ENCODE data around the gene AKT2. TPM values are rescaled to one million over a fixed set of nuclear protein-coding genes. Genes with fewer than 3 reads are reported as not detected.

The AKT2 gene
- total and polyA plus RNA-seq, 12 donors = 49.2 to 195 (median 113) TPM

- Histone ChIP-seq H3K4me1 (replicated peaks in 1 of 2) (peaks cover 24 to 26% of the 10 kb centered on the region in 2 donors), H3K4me3 (no peak overlapping the region), H3K27ac (peak overlapping the region in 1 of 5 donors; percentile 67), H3K36me3 (replicated peaks in 1 of 2) (peaks cover 0 to 27% of the 10 kb centered on the region in 2 donors), H3K27me3 (no peaks in the 10 kb centered on the region), H3K9me3 (replicated peaks in 1 of 3) (no peaks in the 10 kb centered on the region)
- WGBS, 4 donors = 86 to 91% (median 88%) methylated on average over 15 of the region's 15 CpGs
- no peak for DNase-seq
- intact Hi-C loops (cut with DNase I) = no loop called here
- TF ChIP-seq POLR2A (IDR thresholded peaks at IDR 0.05) (no peak), CTCF (IDR thresholded peaks at IDR 0.05) (no peak)
Measured at GRCh38 chr19:40266912-40267600, 18.1 kb downstream of the AKT2 start.

- peaks cover 26 to 30% of the 10 kb centered on the region in 2 donors for H3K4me1 ChIP-seq (replicated peaks in 1 of 2)
- WGBS, 4 donors = 35 to 59% (median 48%) methylated on average over 7 to 17 of the region's 17 CpGs
- intact Hi-C loops (cut with DNase I) = no loop called here
- H3K27ac ChIP-seq = peak overlapping the region in 3 of 5 donors; percentile 32 to 67 (median 57)
- H3K36me3 ChIP-seq (replicated peaks in 1 of 2) = peaks cover 0 to 27% of the 10 kb centered on the region in 2 donors
- no peak overlapping the region for H3K4me3 ChIP-seq
- no peaks in the 10 kb centered on the region for H3K27me3 ChIP-seq
- H3K9me3 ChIP-seq (replicated peaks in 1 of 3) = no peaks in the 10 kb centered on the region
- DNase-seq = peak in 6 of 7 donors; percentile 64 to 83 (median 70)
- no peak for TF ChIP-seq CTCF (IDR thresholded peaks at IDR 0.05)
- TF ChIP-seq POLR2A (IDR thresholded peaks at IDR 0.05) = no peak
Measured at GRCh38 chr19:40266119-40266518, 19.0 kb downstream of the AKT2 start.

- no peaks in the 10 kb centered on the region for H3K9me3 ChIP-seq (replicated peaks in 1 of 3)
- peak overlapping the region in 3 of 5 donors; percentile 32 to 67 (median 57) for H3K27ac ChIP-seq
- peaks cover 0 to 27% of the 10 kb centered on the region in 2 donors for H3K36me3 ChIP-seq (replicated peaks in 1 of 2)
- intact Hi-C loops (cut with DNase I) = no loop called here
- DNase-seq = no peak
- no peak overlapping the region for H3K4me3 ChIP-seq
- H3K4me1 ChIP-seq (replicated peaks in 1 of 2) = peaks cover 26 to 30% of the 10 kb centered on the region in 2 donors
- TF ChIP-seq POLR2A (IDR thresholded peaks at IDR 0.05) (no peak), CTCF (IDR thresholded peaks at IDR 0.05) (no peak)
- H3K27me3 ChIP-seq = no peaks in the 10 kb centered on the region
- 82 to 93% (median 87%) methylated on average over 5 to 6 of the region's 6 CpGs for WGBS, 4 donors
Measured at GRCh38 chr19:40265763-40266099, 19.4 kb downstream of the AKT2 start.

GRCh38 chr19:40265055-40265762 lies 19.9 kb downstream of the AKT2 start:
- Histone ChIP-seq H3K4me3 (no peak overlapping the region), H3K9me3 (replicated peaks in 1 of 3) (no peaks in the 10 kb centered on the region), H3K36me3 (replicated peaks in 1 of 2) (peaks cover 0 to 27% of the 10 kb centered on the region in 2 donors), H3K4me1 (replicated peaks in 1 of 2) (peaks cover 26 to 32% of the 10 kb centered on the region in 2 donors), H3K27me3 (no peaks in the 10 kb centered on the region), H3K27ac (peak overlapping the region in 2 of 5 donors; percentile 32 to 57)
- no peak for TF ChIP-seq POLR2A (IDR thresholded peaks at IDR 0.05)
- no peak for DNase-seq
- intact Hi-C loops (cut with DNase I) = no loop called here
- 87 to 97% (median 89%) methylated on average over 13 to 22 of the region's 22 CpGs for WGBS, 4 donors

All from adrenal gland (tissue), 12 donors.